ENCODE data around the gene NOS1AP.
"Not testable (repeated sequence)": the region's sequence is repeated elsewhere in the genome, so short reads cannot be mapped to it uniquely, and the experiment has no call there.

The NOS1AP gene

GRCh38 chr1:162060314-162060713, 9.2 kb upstream of the NOS1AP start:
- DNase-seq = no peak

- DNase-seq = no peak
These were observed 6.9 kb upstream of the NOS1AP start for GRCh38 chr1:162062542-162063015.

- no peak for DNase-seq
These were observed 4.5 kb upstream of the NOS1AP start for GRCh38 chr1:162065016-162065415.

GRCh38 chr1:162066836-162067235, 2.7 kb upstream of the NOS1AP start:
- DNase-seq = not testable (repeated sequence)

DNA sequence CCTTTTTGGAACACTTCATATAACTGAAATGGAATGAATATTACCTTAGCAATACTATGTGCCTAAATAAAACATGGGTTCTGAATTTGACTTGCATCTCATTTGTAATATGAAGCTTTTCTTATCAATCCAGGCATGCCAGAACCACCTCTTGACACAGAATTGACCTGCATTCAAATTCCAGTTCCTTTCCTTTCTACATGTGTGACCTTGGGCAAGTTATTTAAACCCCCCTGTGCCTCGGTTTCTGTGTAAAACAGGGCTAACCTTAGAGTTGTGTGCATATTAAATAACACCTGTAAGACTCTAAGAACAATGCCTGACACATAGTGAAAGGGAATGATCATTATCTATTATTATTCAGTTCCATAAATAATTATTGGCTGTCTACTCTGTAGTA, 2.0 kb upstream of the NOS1AP start:
- no peak for DNase-seq

GRCh38 chr1:162068301-162068700, 1.2 kb upstream of the NOS1AP start:
- no peak for DNase-seq

DNA sequence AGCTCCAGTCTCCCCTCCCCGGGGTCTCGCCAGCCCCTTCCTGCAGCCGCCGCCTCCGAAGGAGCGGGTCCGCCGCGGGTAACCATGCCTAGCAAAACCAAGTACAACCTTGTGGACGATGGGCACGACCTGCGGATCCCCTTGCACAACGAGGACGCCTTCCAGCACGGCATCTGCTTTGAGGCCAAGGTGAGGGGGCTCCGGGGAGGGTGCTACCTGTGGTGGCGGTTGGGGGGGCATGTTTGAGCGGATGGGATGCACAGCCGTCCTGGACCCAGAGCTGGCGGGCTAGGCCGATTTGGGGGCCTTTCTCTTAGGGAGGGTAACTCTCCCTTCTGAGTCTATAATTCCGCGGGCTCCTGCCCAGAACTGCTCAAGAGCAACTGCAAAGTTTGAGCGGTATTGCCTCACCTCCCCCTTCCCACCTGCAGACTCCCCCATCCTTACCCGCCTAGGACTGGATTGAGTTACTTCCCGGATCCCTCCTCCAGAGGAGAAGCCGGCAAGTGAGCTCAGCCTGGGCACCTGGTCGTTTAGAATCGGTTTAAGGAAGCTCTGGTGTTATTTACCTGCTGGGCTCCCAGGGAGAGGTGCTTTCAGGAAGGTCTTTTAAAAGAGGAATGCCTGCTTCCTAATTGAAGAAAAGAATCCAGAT, 730 bp downstream of the NOS1AP start:
- no peak for DNase-seq

GRCh38 chr1:162070825-162071224, 1.3 kb downstream of the NOS1AP start:
- DNase-seq = no peak

DNA sequence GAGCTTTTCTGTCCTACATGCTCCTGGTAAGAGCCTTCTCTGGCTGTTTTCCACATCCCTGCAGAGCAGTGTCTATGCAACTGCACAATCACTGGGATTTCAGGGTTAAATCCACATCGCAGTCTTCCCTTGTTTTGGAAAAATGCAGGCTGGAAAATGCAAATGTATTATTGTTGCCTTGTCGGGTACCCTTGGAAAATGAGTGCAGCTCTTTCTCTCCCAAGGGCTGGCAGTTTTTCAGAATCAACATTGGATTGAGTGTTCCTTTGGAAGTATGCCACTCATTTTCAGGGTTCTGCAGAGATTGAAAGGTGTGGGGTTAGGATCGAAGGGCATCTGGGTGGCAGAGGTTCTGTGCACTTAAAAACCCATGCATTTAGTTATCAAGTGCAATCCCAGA, 3.2 kb downstream of the NOS1AP start:
- DNase-seq = no peak

GRCh38 chr1:162074276-162075005, 5.0 kb downstream of the NOS1AP start:
- DNase-seq = no peak

DNA sequence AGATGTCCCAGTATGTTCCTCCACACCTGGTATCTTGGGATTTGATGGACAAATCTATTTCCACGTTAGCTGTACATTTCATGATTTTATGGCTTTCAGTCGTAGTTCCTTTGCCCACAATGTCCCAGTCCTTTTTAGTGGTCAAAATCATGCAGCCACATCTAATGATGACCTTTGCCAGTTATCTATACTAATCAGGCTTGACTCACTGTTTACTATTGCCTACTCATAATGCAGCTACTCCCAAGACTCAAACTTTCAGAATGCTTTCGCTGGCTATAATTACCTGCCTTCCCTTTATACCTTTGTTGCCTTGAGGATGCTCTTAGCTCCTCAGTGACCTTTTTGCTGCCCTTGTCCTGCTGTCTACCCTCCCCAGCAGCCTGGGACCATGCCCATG, 6.4 kb downstream of the NOS1AP start:
- no peak for DNase-seq

DNA sequence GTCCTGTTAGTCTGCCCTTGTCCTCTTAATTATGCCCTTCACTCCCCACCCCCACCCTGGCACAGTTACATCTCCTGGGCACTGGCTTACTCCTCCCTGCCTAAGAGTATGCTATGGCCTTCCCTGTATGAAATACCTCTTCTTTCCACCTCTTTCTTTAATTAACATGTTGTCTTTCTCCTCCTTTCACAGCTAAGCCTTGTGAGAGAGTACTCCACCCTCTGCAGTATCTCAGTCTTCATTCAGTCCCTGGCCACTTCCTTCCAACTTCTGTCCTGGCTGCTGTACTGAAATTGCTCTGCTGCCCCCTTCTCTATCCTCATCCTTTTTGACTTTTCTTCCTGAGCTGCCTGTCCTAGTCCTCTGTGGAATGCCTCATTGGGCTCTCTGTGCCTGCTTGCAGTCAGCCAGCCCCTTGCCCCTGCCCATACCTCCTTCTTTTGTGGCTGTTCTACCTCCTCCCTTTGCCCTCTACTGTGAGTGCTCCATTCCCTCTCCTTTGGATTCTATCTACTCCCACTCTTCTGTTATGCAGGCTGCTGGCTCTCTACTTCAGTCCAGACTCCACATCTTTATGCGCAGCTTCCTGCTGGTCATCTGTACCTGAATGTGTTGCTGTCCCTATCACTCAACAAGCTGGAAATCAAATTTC, 8.3 kb downstream of the NOS1AP start:
- no peak for DNase-seq

DNA sequence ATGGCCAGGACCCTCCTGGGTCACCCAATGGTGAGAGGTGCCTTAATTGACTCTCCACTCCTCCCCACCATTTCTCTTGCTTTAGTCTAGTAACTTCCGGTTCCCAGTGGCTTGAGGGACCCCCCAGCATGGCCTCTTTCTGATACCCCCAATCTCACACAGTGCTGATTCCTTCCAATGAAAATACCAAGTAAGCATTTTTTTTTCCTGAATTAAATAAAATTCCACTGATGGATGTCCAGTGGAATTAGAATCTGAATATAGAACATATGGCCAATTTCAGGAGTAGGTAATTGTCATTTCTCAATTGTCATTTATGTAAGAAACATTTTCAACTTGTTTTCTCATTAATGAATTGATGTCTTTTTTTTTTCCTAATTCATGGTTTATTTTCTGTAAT, 9.5 kb downstream of the NOS1AP start:
- no peak for DNase-seq

- DNase-seq = no peak
These were observed 11.1 kb downstream of the NOS1AP start for GRCh38 chr1:162080472-162081015.

DNA sequence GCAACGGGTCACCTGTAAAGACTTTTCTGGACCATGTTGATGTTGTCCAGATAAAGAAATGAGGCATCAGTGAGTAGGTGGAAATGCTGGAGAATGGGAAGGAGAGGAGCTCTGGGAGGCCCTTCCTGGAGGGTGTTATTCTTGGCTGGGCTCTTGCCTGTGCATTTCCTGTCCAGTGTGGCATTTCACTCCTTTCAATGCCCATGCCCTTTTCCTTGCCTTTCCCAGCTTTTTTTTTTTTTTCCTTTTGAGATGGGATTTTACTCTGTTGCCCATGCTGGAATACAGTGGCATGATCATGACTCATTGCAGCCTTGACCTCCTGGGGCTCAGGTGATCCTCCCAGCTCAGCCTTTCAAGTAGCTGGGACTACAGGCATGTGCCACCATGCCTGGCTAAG, 11.8 kb downstream of the NOS1AP start:
- DNase-seq = no peak

GRCh38 chr1:162082080-162082479, 12.6 kb downstream of the NOS1AP start:
- DNase-seq = not testable (repeated sequence)

DNA sequence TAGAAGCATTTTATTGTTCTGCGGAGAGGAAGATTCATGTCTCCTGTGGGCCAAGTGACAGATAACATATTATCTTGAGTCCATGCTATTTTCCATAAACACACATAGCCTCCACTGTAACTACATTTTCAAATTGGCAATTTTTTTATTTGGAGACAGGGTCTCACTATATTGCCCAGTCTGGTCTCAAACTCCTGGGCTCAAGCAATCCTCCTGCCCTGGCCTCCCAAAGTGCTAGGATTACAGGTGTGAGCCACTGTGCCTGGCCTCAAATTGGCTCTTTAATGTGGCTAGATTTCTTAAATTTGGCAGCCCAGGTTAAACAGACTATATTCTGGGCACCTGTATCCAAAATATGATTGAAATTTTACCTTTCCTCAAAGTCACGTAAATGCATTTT, 13.8 kb downstream of the NOS1AP start:
- no peak for DNase-seq

GRCh38 chr1:162085991-162086390, 16.5 kb downstream of the NOS1AP start:
- no peak for DNase-seq

- no peak for DNase-seq
These were observed 17.6 kb downstream of the NOS1AP start for GRCh38 chr1:162087111-162087510.

DNA sequence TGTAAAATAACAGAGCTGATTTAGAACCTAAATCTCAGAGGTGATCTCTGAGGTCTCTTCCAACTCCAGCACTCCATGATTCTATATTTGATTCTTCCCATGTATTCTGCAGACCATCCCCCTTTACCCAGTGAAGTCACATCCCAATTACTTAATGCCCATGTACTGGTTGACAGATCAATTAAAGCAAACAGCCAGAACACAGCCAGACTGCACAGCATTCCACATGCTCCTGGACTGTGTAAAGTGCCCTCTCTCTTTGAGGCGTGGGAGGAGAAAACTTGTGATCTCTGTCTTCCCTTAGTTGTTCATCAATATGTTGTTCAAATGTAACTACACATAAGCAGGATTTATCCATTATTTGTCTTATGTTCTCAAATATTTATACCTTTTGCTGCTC, 18.1 kb downstream of the NOS1AP start:
- DNase-seq = no peak

DNA sequence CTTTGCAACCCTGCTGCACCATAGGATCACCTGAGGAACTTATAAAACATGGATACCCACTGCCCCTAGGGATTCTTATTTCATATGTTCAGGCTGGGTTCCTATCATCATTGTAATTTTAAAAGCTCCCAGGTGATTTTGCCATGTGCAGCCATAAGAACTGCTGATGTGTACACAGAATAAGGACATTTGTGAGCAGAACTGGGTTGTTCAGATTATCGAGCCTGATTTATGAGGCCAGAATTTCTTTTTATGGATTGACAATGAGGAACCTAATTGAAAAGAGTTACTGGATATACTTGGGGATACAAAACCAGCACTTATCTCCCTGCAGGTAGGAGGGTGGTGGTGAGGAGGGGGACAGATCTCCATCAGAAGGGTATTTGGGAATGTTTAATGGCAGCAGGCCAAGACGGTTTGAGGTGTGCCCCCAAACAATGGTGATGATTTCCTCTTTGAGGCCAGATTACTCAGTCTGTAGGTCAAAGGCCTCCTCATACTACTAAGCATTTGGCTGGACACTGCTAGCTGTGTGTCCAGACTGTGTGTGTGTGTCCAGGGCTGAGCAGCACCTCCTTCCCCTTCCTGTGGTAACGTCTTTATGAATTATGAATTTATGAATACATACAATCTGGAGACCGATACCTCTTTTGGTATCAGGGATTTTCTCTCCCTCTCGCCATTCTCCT, 18.9 kb downstream of the NOS1AP start:
- no peak for DNase-seq

DNA sequence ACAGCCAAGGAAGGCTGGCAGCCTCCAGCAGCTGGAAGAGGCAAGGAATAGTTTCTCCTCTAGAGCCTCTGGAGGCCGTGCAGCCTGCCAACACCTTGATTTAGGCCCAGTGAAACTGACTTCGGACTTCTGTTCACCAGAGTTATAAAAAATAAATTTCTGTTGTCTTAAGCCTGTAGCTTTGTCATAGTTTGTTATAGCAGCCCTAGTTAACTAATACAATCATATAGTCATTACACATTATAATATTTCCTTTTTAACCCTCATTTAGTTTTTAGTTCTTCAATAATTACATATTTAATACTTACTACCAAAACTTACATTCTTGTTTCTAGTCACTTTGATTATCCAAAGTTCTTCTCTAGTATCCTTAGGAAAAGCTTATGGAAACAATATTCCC, 20.3 kb downstream of the NOS1AP start:
- no peak for DNase-seq

- no peak for DNase-seq
These were observed 20.9 kb downstream of the NOS1AP start for GRCh38 chr1:162090378-162090777.
